ENCODE data around the gene KCNQ4.

DNA sequence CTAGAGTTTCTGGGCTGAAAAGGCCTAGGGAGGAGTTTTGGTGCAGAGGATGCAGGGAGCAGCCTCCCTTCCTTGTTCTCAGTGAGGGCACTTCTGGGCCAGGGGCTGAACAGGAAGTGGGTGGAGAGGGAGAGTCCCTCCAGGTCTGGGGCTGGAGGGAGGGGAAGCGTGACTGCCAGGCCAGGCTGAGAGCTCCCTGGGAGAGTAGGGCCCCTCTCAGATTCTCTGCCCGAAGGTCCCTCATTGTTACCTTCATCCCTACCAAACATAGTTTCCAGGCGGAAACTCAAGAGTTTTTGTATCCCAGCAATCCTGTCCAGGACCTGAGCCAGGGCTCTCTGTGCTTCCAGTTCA, 41.8 kb downstream of the KCNQ4 start:
- TF ChIP-seq, protein P1, sequence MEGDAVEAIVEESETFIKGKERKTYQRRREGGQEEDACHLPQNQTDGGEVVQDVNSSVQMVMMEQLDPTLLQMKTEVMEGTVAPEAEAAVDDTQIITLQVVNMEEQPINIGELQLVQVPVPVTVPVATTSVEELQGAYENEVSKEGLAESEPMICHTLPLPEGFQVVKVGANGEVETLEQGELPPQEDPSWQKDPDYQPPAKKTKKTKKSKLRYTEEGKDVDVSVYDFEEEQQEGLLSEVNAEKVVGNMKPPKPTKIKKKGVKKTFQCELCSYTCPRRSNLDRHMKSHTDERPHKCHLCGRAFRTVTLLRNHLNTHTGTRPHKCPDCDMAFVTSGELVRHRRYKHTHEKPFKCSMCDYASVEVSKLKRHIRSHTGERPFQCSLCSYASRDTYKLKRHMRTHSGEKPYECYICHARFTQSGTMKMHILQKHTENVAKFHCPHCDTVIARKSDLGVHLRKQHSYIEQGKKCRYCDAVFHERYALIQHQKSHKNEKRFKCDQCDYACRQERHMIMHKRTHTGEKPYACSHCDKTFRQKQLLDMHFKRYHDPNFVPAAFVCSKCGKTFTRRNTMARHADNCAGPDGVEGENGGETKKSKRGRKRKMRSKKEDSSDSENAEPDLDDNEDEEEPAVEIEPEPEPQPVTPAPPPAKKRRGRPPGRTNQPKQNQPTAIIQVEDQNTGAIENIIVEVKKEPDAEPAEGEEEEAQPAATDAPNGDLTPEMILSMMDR (IDR thresholded peaks at IDR 0.05; ENCODE audit: borderline replicate concordance, extremely low read depth, low read length, poor library complexity, severe bottlenecking): no peak
- TF ChIP-seq EZH2 (IDR thresholded peaks at IDR 0.05; ENCODE audit: borderline replicate concordance, low read depth, low read length, severe bottlenecking): no peak

Data from DND-41 (cell line).